ENCODE results near the gene G0S2. TPM values are rescaled to one million over a fixed set of nuclear protein-coding genes. Genes with fewer than 3 reads are reported as not detected.
A peak's percentile ranks its signal among the peaks of the same experiment; 100 is the strongest.

Gene G0S2
- total and polyA plus RNA-seq, 2 donors from 2014 or later = 15.5 to 103 TPM

DNA sequence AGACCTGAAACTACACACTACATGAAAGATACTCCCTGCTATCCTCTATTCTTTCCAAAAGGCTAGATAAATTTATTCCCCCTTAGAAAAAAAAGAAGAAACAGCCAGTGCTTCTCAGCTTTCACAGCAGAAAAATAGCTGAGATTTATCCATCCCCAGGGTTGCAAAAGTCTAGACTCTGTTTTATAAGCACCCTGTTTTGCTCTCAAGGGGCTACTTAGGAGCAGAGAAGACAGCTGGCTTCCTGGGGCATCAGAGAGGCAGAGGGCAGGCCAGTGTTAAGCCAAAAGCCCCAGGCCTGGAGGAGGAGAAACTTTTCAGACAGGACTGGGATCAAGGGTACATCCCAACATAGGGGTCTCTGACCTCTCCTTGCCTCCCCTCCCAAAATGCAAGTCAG lies 26.9 kb upstream of the G0S2 start:
- Histone ChIP-seq H3K9ac (ENCODE audit: low read length in 3 of 3) (no peak overlapping the region), H3K36me3 (ENCODE audit: control insufficient read depth in 2 of 3, insufficient read depth in 3 of 3, low read length in 3 of 3) (no peaks in the 10 kb centered on the region), H3K9me3 (ENCODE audit: control insufficient read depth in 2 of 3, insufficient read depth in 1 of 3, low read length in 3 of 3) (no peaks in the 10 kb centered on the region), H3K4me1 (ENCODE audit: control insufficient read depth in 2 of 3, insufficient read depth in 2 of 3, low read depth in 1 of 3, low read length in 3 of 3) (peaks cover 3 to 49% (median 48%) of the 10 kb centered on the region in 3 donors), H3K27me3 (ENCODE audit: control insufficient read depth, insufficient read depth, low read length) (no peaks in the 10 kb centered on the region), H3K4me3 (ENCODE audit: low read length in 3 of 3) (no peak overlapping the region), H3K27ac (ENCODE audit: low read depth in 2 of 2, low read length in 2 of 2) (peak overlapping the region in 1 of 2 donors; percentile 32)
- no peak for FAIRE-seq
- no peak for TF ChIP-seq CTCF (IDR thresholded peaks at IDR 0.05; ENCODE audit: borderline replicate concordance, extremely low read depth, insufficient read depth)
- intact Hi-C loops (cut with DNase I) = no loop called here
- DNase-seq = no peak

DNA sequence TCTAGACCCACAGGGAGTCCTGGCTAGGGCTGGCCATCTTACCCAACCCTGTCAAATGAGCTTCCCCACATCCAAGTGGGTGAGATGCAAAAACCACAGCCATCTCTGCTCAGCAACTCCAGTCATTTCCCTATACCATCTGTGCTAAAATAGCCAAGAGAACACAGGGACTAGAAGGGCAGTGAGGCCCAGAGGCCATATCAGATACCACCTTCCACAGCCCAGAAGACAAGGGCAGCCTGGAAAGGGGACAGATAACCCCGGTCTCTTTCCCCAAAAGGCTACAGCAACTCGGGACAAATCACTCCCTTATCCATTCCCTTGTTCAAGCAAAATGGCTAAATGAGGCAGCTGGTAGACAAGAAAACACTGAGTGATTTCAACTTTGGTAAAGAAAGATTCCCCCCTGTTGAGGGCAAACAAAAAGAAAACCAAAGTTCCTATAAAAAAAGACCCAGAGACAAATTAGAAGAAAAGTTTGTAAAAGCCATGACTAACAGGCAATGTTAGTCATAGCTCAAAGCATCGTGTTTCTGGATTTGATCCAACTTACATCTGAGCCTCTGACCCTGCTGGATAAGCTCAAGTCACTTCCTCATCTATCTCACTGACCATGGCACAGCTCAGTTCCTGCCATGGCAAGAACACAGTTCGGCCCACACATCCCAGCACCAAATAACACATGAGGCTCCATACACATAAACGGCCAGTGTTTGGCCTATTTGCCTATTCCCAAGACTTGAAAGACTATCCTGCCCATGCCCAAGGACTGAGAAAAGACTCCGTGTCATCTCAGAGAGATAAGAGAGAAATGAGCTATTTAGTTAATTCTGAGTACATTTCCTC lies 26.1 kb upstream of the G0S2 start:
- FAIRE-seq (peak; percentile 60), DNase-seq (no peak)
- Histone ChIP-seq H3K27ac (ENCODE audit: low read depth in 2 of 2, low read length in 2 of 2) (peak overlapping the region; percentile 32 to 53), H3K4me3 (ENCODE audit: low read length in 3 of 3) (no peak overlapping the region), H3K27me3 (ENCODE audit: control insufficient read depth, insufficient read depth, low read length) (no peaks in the 10 kb centered on the region), H3K9me3 (ENCODE audit: control insufficient read depth in 2 of 3, insufficient read depth in 1 of 3, low read length in 3 of 3) (no peaks in the 10 kb centered on the region), H3K36me3 (ENCODE audit: control insufficient read depth in 2 of 3, insufficient read depth in 3 of 3, low read length in 3 of 3) (no peaks in the 10 kb centered on the region), H3K4me1 (ENCODE audit: control insufficient read depth in 2 of 3, insufficient read depth in 2 of 3, low read depth in 1 of 3, low read length in 3 of 3) (peaks cover 3 to 50% (median 46%) of the 10 kb centered on the region in 3 donors), H3K9ac (ENCODE audit: low read length in 3 of 3) (no peak overlapping the region)
- intact Hi-C loops (cut with DNase I) = no loop called here
- no peak for TF ChIP-seq CTCF (IDR thresholded peaks at IDR 0.05; ENCODE audit: borderline replicate concordance, extremely low read depth, insufficient read depth)

DNA sequence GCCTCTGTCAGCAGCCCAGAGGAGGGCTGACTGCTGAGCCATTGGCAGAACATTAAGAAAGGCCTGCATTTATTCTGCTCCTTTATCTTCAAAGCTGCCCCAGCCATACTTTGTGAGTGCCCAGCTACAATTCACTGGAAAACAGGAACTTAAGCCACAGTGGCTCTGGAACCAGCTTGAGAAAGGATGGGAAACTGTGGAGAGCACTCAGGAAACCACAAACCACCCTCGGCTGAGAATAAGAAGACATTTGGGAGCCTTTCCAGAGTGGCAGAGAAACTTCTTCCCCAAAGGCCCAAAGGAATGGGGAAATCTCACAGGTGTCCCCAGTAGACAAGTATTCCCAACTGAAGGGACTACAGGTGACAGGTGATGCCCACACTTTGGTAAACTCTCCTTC lies 24.8 kb upstream of the G0S2 start:
- FAIRE-seq (no peak), DNase-seq (no peak)
- TF ChIP-seq CTCF (IDR thresholded peaks at IDR 0.05; ENCODE audit: borderline replicate concordance, extremely low read depth, insufficient read depth) = no peak
- H3K4me3 ChIP-seq (ENCODE audit: low read length in 3 of 3) = no peak overlapping the region
- peaks cover 3 to 49% (median 45%) of the 10 kb centered on the region in 3 donors for H3K4me1 ChIP-seq (ENCODE audit: control insufficient read depth in 2 of 3, insufficient read depth in 2 of 3, low read depth in 1 of 3, low read length in 3 of 3)
- H3K9ac ChIP-seq (ENCODE audit: low read length in 3 of 3) = no peak overlapping the region
- no peaks in the 10 kb centered on the region for H3K36me3 ChIP-seq (ENCODE audit: control insufficient read depth in 2 of 3, insufficient read depth in 3 of 3, low read length in 3 of 3)
- intact Hi-C loops (cut with DNase I) = no loop called here
- H3K9me3 ChIP-seq (ENCODE audit: control insufficient read depth in 2 of 3, insufficient read depth in 1 of 3, low read length in 3 of 3) = no peaks in the 10 kb centered on the region
- H3K27me3 ChIP-seq (ENCODE audit: control insufficient read depth, insufficient read depth, low read length) = no peaks in the 10 kb centered on the region
- no peak overlapping the region for H3K27ac ChIP-seq (ENCODE audit: low read depth in 2 of 2, low read length in 2 of 2)

All from kidney (tissue), 14 donors.